IPS-NIHi11 (cell line): ENCODE data around the gene ZBTB37.
A peak's percentile ranks its signal among the peaks of the same experiment; 100 is the strongest.
"Not testable (repeated sequence)": the region's sequence is repeated elsewhere in the genome, so short reads cannot be mapped to it uniquely, and the experiment has no call there.

Source experiments
- DNase-seq: peaks from one replicate; pipeline ENCODE4 v3.0.0; 2012; ENCODE audit warnings: mixed read lengths, low spot score

The ZBTB37 gene

DNA sequence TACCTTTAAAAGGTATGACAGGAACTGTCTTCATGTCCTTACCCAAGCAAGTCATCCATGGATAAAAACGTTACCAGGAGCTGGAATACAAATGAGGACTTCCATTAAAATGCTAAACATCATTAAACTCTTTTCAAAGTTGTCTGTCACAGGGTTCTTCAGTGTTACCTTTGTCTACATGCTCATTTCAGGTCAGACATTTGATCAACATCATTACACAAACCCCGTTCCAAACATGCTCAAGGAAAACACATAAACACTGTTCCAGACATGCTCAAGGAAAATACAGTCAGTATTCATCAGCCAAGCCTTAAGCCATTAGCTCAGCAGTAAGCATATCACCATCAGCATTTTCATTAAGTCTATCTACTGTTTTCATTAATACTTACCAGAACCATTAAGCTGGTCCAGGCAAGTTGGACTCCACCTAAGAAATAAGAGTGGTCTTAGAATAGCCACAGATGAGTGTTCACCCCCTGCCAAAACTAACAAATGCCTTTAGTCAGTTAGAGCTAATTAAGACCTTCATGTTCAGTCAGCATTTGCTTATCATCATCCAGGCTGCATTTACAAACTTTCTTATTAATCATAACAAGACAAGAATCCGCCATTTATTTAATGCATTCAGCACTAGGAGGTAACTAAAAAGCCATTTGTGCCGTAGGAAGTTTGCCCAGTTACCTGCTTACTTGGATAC lies 2.6 kb upstream of the ZBTB37 start:
- no peak for DNase-seq

DNA sequence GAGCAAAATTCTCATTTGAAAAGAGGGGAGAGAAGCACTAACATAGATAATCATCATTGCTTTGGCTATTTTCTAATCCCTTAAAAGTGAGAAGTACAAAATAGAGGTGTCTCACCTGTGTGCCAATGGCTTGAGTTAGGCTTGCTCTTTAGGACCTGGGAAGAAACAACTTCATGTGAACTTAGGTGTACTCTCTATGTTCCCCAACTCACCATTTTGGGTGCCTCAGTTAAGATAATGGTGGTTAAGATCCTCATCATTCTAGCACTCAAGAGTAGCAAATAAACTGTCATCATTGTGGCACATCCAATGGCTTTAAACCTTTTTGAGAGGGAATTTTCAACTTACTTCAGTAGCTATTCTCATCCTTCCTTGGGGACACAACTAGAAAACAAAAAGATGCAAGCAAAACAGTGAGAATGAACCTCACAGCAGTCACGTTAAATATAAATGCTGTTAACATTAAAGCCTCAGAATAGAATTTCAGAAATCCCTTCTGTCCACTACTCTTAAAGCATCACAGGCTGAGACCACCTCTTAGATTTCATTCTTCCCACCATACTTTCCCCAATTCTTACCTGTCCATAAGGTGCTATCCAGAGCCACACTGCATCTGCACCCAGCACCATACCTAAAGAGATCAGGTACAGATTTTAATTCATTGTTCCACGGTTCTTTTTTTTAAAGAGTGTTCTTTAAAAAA lies 1.6 kb upstream of the ZBTB37 start:
- DNase-seq = no peak

DNA sequence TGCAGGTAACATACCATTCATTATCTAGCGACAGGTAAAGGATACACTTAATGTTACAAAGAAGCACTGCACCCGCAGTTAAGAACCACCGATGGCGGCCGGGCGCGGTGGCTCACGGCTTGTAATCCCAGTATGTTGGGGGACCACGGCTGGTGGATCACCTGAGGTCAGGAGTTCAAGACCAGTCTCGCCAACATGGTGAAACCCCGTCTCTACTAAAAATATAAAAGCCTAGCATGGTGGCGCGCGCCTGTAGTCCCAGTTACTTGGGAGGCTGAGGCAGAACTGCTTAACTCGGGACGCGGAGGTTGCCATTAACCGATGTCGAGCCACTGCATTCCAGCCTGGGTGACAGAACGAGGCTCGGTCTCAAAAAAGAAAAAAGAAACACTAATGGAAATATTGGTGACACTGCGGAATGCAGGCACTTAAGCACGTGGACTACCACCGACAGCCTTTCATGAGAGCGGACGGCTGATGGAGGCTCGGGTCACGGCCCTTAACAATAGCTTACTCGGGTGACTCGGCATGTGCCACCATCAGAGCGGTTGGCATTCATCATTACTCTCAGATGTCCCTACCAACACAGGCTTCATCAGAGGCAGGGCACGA lies 933 bp upstream of the ZBTB37 start:
- DNase-seq = peak; percentile 16

DNA sequence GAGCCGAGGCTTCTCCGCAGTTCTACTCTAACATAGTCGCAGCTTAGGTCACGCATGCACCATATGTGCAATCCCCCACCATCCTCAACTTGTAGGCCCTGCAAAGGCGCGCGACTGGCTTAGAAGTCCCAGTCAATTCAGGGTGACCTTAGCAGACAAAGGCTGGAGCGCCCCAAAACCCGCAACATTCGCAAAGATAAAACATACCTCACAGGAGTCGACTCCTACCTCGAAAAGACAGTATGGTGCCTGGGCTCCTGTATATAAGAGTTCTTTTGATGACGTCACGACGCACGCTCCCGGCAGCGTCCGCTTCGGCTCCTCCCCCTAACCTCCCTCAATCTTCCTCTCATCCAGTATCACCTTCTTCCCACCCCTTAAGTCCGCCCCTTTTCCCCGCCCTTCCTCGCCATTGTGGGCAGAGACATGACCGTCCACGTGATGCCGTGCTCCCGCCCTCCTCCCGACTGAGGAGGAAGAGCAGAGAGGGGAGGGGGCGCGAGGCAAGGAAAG lies 371 bp upstream of the ZBTB37 start, which contains the start of gene GAS5:
Gene GAS5 (minus strand): TSS at position 237 of the 513 bp plus-strand sequence.
- peak; percentile 91 for DNase-seq

DNA sequence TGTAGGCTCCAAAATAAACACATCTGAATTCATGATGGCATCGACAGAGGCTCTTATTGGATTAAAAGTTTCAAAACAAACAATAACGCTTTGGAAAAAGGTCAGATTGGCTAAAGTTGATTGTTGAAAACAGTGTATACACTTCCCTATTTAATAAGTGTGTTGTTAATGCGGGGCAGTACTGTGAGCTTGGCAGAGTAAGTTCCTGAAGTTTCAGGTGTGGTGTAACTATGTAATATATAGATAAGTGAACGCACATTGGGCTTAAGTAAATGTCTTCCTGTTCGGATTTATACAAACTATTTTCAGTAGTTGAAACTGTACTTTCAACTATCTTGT lies 810 bp downstream of the ZBTB37 start:
- DNase-seq = no peak

DNA sequence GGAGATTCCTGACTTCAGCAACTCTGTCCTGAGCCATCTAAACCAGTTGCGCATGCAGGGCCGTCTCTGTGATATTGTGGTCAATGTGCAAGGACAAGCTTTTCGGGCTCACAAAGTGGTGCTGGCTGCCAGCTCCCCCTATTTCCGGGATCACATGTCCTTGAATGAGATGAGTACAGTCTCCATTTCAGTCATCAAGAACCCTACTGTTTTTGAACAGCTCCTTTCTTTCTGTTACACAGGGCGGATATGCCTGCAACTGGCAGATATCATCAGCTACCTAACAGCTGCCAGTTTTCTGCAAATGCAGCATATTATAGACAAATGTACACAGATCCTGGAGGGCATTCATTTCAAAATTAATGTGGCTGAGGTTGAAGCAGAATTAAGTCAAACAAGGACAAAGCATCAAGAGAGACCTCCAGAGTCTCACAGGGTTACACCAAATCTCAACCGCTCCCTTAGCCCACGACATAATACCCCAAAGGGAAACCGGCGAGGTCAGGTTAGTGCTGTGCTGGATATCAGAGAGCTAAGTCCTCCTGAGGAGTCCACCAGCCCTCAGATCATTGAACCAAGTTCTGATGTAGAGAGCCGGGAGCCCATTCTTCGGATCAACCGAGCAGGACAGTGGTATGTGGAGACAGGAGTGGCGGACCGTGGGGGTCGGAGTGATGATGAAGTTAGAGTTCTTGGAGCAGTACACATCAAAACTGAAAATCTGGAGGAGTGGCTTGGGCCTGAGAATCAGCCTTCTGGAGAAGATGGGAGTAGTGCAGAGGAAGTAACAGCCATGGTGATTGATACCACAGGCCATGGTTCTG lies 2.3 kb downstream of the ZBTB37 start:
- no peak for DNase-seq

DNA sequence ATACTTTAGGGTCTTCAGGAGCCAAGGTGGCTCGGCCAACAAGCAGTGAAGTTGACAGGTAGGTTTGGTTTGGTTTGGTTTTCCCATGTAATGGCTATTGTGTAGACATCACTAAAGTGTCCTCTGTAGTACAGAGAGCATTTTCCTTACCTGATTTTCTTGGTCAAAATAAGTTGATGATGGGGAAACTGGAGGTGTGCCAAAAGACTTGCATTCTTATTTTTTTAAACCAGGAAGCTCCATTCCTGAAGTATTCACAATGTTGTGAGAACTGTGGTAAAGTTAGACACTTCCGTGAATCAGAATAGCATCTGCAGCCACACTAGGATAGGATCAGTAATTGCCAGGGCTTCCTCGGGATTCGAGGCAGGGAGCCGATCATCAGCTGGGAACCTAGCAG lies 2.9 kb downstream of the ZBTB37 start:
- no peak for DNase-seq

DNA sequence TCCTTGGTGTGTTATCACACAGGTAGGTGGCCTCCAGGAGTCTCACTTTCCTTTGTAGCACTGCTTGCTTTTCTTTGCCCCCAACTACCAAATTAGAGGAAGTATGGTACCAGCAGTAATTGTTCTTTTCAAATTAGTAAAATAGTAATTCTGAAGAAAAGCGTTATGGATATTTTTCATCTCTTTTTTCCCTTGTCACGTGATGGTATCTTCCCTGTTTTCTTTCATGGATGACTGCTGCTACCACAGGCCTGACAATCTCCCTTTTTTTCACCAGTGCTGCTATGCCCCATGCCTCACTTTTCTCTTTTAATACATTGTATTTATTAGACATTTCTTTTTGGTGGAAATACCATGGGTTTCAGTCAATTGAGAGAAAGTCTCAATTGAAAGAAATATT lies 3.3 kb downstream of the ZBTB37 start:
- DNase-seq = no peak

DNA sequence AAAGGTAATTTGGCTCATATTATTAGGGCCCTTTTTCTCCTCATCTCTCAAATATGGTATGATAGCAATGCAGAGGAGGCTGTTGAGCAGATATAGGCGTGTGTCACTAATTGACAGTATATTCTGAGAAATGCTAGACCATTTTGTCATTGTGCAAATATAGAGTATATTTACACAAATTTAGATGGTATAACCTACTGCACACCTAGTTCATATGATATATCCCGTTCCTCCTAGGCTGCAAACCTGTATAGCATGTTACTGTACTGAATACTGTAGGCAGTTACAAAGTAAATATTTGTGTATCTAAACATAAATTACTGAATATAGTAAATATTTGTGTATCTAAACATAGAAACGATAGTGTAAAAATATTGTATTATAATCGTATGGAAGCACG lies 8.6 kb downstream of the ZBTB37 start:
- DNase-seq = no peak

DNA sequence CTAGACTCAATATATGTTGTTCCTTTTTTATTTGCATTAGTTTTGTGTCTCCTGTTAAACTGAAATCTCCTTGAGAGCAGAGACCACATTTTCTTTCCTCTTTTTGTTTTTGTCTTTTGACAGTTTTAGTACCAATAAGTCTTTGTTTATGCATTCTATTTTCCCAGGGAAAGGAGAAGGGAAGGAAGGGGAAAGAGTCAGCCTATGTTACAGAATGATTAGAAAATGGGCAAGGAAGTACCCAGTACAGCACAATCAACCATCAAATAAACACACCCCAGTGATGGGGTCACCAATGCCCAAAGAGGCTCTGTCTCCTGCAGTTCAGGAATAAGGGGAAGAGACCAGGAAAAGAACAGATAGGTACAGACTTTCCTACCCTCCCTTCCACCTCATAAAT lies 10.1 kb downstream of the ZBTB37 start:
- no peak for DNase-seq

DNA sequence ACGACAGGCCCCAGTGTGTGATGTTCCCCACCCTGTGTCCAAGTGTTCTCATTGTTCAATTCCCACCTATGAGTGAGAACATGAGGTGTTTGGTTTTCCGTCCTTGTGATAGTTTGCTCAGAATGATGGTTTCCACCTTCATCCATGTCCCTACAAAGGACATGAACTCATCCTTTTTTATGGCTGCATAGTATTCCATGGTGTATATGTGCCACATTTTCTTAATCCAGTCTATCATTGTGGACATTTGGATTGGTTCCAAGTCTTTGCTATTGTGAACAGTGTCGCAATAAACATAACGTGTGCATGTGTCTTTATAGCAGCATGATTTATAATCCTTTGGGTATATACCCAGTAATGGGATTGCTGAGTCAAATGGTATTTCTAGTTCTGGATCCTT lies 12.9 kb downstream of the ZBTB37 start:
- DNase-seq = not testable (repeated sequence)

DNA sequence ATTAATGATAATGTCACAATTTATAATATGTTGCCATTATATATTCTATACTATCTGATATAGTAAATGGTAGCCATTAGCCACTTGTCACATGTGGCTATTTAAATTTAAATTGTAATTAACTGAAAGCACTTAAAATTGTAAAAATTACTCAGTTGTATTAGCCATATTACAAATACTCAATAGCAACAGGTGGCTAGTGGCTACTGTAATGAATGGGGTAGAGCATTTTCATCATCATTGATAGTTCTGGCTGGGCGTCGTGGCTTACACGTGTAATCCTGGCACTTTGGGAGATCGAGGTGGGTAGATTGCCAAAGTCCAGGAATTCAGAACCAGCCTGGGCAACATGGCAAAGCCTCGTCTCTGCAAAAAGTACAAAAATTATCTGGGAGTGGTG lies 16.5 kb downstream of the ZBTB37 start:
- DNase-seq = no peak

DNA sequence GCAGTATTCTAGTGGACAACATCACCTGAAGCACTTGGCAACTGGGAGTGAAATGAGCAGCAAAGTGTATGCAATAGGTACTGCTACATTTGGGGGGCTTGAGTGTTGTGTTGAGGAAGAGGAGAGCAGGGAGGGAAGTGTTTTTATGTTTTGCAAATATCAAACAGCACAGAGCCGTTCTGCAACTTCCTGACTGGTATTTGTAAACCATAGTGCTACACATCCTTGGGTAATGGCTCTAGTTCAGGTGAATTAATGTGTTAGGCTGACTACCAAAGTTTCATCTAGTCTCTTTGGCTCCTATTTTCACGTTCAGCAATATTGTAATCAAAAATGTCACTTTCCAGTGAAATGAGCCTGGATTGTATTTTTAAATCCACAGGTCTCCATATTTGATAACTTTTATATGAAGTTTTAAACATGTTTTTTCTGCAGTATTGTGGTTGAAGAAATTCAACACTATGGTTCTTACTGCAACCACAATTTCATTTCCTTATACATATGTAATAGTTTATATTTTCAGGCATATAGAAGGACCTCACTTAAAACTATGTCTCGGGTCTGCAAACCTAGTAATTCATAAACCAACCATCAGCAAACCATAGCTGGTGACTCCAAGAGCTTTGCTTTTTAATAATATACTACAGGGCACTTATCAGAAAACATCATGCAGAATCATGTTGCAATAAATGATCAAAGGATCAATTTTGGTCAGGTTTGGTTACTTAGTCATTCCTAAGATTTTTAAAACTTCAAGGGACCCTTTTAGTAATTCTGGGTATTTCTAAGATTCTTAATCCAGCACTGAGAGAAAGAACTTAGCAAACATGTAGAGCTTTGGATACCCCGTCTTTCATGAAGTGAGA lies 18.8 kb downstream of the ZBTB37 start:
- no peak for DNase-seq

DNA sequence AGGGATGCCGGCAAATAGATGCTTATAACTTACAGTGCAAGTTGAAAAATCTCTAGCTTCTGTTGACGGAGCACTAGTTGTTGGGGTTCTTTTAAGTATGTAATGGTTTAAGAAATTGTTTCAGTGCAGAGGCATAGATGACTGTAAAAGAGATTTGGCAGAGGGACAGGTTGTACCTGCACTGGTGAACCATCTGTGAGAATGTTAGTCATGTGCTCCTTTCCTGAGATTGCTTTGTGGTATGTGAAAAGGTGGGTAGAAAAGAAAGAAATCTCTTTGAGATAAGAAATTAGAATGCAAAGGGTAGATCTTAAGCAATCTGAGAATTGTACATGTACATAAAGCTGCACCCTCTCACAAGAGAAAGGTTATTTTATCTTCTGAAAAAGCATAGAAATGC lies 19.4 kb downstream of the ZBTB37 start:
- no peak for DNase-seq

DNA sequence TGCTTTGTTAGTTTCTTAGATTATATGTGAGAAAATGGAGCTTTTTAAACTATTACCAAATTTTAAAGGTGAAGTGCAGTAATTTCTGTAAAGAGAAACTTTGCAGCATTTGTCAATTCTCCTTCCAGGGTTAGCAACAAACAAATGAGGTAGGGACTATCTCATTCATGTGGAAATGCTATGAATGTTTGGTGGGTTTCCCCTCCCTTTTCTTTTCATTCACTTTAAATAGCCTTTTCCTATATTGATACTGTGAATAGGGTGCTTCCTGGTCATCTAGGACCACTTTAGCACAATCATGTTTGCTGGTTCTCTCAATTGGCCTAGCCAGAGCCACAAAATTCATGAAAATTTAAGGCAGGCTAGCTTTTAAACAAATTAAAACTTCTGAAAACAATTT lies 20.6 kb downstream of the ZBTB37 start:
- no peak for DNase-seq

DNA sequence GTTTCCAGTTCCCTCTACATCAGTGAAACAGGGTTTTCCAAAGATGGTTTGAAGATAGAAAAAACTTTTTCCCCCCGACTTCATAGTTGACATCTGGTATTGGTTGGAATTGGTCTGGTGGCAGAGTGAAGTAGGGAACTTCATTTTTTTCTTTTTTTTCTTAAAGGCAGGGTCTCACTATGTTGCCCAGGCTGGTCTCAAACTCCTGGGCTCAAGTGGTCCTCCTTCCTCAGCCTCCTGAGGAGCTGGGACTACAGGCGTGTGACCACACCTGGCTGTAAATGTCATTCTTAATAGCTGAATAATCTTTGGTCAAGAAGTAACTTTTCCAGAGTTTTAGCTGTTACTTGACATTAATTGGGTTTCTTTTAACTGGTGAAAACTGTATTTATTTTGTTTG lies 21.7 kb downstream of the ZBTB37 start:
- no peak for DNase-seq

DNA sequence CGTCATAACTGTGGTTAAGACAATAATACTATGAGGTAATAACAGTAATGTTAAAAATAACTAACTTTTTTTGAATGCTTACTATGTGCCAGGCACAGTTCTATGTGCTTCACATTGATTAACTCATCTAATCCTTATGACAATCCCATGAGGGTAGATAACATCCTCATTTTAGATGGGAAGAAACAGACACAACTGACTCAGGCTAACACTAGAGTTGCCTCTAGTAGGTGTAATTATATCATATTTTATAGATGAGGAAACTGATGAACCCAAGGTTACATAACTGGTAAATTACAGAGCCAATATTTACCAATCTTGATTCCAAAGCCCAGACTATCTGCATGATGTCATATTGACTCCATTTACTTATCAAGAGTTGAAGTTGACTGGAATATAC lies 25.4 kb downstream of the ZBTB37 start:
- no peak for DNase-seq

DNA sequence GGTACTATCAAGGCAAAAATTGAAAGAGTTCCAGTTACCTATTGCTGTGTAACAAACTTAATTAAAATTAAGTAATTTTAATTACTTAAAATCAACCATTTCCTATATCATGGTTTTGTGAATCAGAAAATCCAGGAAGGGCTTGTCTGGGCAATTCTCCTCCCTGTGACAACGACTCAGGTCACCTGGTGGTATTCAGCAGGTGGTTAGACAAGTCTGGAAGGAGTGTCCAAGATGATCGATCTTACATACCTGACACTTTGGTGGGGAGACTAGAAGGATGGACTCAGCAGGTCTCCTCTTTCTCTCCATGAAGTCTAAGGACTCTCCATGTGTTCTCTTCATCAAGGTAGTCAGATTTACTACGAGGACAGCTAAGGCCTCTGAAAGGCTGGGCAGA lies 26.0 kb downstream of the ZBTB37 start:
- DNase-seq = no peak

DNA sequence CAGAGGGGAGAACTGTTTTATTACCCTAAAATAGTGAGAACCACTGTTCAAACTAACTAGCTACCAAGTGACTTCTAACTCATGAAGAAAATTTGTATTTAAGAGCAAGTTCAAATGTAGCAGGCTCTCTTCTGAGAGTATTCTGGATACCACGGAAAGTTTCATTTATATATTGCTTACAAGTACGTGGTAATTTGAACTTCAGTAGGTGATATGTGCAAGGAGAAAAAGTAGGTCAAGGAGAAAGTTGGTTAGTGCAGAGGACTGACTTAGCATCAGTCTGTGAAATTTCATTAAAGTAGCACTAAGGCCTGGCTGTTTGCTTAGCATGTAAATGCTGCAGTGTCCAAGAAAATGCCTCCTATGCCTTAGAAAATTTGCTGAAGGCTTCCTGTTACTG lies 32.2 kb downstream of the ZBTB37 start:
- no peak for DNase-seq

DNA sequence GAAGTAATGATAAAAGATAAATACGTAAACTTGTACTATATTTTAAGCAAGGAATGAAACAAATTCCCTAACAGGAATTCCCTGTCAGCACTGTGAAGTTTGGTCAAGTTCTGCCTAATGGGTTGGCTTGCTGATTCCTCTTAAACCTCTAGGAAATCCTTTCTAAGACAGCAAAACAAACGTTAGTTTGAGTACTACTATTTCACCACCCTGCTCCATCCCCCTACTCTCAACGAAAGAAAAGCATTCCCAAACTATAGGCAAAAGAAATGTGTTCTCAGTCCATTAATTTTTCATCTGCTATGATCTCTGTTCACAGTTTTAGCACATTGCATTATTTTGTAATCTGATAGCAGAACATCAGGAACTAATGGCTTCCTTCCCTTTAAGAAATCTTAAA lies 32.8 kb downstream of the ZBTB37 start:
- DNase-seq = no peak

DNA sequence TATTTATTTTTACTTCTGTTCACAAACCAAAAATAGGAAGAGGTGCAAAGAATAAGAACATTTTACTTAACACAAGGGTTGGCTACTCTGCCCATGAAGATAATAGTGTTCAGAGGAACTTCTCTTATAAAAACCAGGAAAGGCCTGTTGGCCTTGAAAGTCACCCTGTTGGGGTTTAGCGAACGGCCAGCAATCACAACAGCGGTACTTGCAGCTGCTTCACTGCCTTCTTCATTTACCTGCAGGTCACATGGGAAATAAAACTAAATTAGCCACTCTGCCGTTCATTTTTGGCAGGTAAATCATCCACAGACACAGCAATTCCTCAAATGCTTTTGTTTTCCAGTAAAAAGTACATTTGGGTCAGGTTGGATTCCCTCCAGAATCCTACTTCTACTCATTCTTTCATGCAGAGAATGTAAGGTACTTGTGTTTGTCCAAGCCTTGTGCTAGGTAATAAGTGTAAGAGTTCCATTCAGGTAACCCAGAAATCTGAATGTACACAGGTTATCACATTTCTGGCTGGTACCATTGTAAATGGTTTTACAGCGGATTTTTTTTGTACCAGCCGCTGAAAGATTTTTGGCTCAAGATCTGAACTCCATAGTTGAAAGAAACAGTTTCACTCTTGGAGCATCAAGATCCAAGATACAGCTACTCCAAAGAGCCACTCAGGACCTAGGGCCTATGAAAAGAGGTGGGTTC lies 35.8 kb downstream of the ZBTB37 start:
- no peak for DNase-seq
